HG02623 (cell line): ENCODE results near the gene BPIFB4.
"Not testable (repeated sequence)": the region's sequence is repeated elsewhere in the genome, so short reads cannot be mapped to it uniquely, and the experiment has no call there.

Experiments
- ATAC-seq: cut with Tn5 transposase; IDR thresholded peaks from one replicate; pipeline ENCODE4 v1.9.1; 2021; ENCODE audit warnings: moderate library complexity; ENCODE audit not compliant: unreplicated experiment

BPIFB4 gene

GRCh38 chr20:33083544-33084340 is 4.3 kb downstream of the BPIFB4 start:
- no peak for ATAC-seq

- ATAC-seq = no peak
Observed at GRCh38 chr20:33084722-33085121, 5.3 kb downstream of the BPIFB4 start.

GRCh38 chr20:33086052-33086722 is 6.7 kb downstream of the BPIFB4 start:
- ATAC-seq = no peak

- no peak for ATAC-seq
Observed at GRCh38 chr20:33091147-33091546, 11.7 kb downstream of the BPIFB4 start.

GRCh38 chr20:33091693-33092092 is 12.2 kb downstream of the BPIFB4 start:
- no peak for ATAC-seq

- no peak for ATAC-seq
Observed at GRCh38 chr20:33092361-33092760, 12.9 kb downstream of the BPIFB4 start.

- ATAC-seq = no peak
Observed at GRCh38 chr20:33093074-33093473, 13.6 kb downstream of the BPIFB4 start.

- no peak for ATAC-seq
Observed at GRCh38 chr20:33093582-33093981, 14.1 kb downstream of the BPIFB4 start.

DNA sequence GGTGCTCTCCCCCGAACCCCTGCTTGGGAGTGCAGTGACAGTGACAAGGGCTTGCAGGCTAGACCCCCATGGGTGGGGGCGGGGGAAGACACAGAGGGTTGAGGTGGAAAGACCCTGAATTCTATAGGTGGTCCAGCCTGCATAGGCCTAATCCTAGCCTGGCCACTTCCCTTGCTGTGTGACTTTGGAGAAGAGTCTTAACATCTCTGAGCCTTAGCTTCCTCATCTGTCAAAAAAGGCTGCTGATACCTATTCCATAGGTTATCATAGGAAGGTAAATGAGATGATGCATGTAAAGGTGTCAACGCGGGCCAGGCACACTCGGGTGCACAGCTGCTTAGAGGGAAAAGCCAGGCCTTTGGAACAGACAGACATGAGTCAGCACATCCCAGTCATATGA is 15.8 kb downstream of the BPIFB4 start:
- no peak for ATAC-seq

GRCh38 chr20:33095902-33096584 is 16.6 kb downstream of the BPIFB4 start:
- ATAC-seq = not testable (repeated sequence)

- ATAC-seq = no peak
Observed at GRCh38 chr20:33097001-33097400, 17.6 kb downstream of the BPIFB4 start.

- no peak for ATAC-seq
Observed at GRCh38 chr20:33099843-33100538, 20.5 kb downstream of the BPIFB4 start.

DNA sequence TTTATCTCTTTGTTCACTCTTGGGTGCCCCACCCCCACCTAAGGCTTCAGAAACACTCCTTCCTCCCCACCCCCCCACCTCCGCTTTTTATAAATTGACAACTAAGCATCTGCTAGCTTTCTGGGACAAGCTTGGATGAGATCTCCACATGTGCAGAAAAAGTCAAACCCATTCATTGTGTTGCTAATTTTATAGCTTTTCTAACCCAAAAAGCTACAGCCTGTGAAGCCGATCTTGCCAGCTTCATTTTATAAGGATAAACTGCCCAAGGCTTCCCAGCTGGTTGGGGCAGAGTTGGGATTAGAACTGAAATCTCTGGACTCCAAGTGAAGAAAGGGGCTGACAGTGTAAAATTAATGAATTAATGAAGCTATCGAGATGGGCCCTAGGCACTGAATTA is 24.1 kb downstream of the BPIFB4 start:
- ATAC-seq = no peak

GRCh38 chr20:33104336-33104735 is 24.9 kb downstream of the BPIFB4 start:
- no peak for ATAC-seq

DNA sequence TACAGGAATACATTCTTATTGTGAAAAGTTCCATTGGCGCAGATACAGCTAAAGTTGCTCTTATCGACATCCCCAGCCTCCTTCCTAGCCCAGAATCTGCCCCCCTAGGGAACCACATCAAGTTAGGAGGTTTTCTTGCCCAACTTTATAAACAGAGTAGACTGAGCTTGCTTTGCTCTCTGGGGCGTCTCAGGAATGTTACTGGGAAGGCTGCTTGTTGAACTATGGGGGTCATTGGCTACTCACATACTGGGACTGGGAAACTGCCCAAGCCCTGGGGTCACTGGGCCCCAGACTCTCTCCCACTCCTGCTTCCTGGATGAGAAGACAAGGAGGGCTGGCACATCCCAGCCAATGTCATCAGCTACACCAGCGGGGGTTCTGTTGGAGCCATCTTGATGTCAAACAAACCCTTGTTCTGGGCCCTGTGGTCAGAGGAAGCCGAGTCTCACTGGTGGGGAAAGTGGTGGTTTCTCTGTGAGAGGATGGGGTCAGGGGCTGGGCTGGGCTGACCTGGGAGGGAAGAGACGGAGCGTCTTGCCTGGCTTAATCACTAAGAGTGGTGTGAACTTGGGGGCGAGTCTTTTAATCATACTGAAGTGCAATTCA is 26.0 kb downstream of the BPIFB4 start:
- no peak for ATAC-seq

DNA sequence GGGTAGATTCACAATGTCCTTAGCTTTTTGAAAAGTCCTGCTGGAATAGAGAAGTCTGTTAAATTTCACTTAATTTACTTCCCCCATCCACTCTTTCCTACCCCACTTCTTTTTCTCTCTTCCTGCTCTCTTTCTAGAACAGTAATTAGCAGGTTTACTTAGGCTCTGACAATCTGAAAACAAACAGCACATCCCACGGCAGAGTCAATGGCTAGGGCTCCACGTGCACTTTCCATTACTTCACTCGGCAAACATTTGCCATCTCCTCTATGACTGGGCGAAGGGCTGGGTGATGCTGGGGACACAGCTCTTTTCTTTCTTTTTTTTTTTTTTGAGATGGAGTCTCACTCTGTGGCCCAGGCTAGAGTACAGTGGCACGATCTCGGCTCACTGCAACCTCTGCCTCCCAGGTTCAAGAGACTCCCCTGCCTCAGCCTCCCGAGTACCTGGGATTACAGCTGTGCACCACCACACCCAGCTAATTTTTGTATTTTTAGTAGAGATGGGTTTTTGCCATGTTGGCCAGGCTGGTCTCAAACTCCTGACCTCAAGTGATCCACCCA is 26.7 kb downstream of the BPIFB4 start:
- not testable (repeated sequence) for ATAC-seq

- ATAC-seq = no peak
Observed at GRCh38 chr20:33108661-33109060, 29.2 kb downstream of the BPIFB4 start.

DNA sequence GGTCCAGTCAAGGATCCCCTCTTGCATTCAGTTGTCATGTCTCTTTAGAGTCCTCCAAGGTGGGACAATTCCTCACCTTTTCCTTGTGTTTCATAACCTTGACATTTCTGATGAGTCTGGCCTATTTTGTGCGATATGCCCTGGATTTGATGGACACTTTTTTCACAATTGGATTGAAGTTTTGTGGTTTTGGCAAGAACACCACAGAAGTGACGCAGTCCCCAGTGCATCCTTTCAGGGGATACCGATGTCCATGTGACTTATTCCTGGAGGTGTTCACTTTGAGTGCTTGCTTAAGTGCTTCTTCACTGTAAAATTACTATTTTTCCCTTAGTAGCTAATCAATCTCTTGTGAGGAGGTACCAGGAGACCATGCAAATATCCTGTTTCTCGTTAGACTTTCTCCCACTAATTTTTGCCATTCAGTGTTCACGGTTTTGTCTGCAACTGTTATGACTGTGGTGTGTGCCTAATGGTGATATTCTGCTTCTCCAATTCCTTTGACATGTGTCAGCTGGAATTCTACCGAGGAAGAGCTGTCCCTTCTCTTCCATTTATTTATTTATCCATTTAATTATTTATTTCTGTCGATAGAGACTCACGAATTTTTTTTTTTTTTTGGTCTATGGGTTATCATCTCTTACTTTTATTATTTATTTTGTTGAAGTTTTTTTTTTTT is 30.8 kb downstream of the BPIFB4 start:
- ATAC-seq = no peak

GRCh38 chr20:33111306-33111705 is 31.9 kb downstream of the BPIFB4 start:
- ATAC-seq = no peak
